ENCODE measurements around the gene PARVB.
"Not testable (repeated sequence)": the region's sequence is repeated elsewhere in the genome, so short reads cannot be mapped to it uniquely, and the experiment has no call there.

- TF ChIP-seq, protein P1, sequence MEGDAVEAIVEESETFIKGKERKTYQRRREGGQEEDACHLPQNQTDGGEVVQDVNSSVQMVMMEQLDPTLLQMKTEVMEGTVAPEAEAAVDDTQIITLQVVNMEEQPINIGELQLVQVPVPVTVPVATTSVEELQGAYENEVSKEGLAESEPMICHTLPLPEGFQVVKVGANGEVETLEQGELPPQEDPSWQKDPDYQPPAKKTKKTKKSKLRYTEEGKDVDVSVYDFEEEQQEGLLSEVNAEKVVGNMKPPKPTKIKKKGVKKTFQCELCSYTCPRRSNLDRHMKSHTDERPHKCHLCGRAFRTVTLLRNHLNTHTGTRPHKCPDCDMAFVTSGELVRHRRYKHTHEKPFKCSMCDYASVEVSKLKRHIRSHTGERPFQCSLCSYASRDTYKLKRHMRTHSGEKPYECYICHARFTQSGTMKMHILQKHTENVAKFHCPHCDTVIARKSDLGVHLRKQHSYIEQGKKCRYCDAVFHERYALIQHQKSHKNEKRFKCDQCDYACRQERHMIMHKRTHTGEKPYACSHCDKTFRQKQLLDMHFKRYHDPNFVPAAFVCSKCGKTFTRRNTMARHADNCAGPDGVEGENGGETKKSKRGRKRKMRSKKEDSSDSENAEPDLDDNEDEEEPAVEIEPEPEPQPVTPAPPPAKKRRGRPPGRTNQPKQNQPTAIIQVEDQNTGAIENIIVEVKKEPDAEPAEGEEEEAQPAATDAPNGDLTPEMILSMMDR (IDR thresholded peaks at IDR 0.05), result not testable (repeated sequence)
- TF ChIP-seq POLR2A, EP300 (IDR thresholded peaks at IDR 0.05): not testable (repeated sequence)
These were observed 32.5 kb downstream of the PARVB start for GRCh38 chr22:44056649-44057048.
